NCI-H2081 treated with DMSO at 0.1 percent for 48 hours (cell line): Measurements from ENCODE around the gene ATP6AP1.

Source experiments
- DNase-seq: peaks from one replicate; lab custom pipeline; 2025; lab: John Stamatoyannopoulos, UW

ATP6AP1 gene

DNA sequence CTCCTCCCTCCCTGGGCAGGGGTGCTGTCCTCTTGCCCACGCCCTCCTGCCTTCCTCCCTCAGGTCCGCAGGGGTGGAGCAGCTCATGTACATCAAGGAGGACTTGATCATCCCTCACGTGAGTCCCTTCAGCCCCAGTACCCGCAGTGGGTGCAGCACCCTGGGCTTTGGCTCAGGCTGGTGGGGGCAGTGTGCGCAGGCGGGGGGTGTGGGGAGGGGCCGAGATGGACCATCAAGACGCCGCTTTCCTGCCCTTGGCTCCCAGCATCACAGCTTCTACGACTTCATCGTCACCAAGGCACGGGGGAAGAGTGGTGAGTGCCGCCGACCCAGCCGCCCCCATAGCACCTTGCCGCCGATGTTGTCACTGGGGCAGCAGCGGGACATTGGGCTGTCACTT lies 21.1 kb downstream of the ATP6AP1 start:
- no peak for DNase-seq

DNA sequence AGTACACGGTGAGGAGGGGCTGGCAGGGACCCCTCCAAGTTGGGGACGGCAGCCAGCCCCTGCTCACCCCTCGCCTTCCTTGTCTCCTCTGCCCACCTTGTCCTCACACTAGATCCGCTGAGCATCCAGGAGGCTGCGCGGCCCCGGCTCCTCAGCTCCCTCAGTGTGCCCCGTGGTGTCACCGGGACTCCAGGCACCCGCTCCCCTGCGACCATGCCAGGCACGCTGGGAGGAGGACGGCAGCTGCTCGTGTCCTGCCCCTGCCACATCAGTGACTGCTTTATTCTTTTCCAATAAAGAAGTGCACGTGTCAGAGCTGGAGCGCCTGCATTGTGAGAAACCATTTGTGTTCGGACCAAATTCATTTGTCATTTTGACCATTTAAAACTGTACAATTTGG lies 21.8 kb downstream of the ATP6AP1 start:
- DNase-seq, result no peak

- no peak for DNase-seq
These were observed 24.3 kb downstream of the ATP6AP1 start for GRCh38 chrX:154452823-154453222.

GRCh38 chrX:154457491-154458115 lies 29.1 kb downstream of the ATP6AP1 start:
- no peak for DNase-seq

- DNase-seq, result no peak
These were observed 29.9 kb downstream of the ATP6AP1 start, which contains the start of gene PLXNA3 for GRCh38 chrX:154458116-154458953. Gene PLXNA3, plus strand, starts transcription at chrX:154458281. Its CDS starts 1,903 bp downstream, at chrX:154460184.

GRCh38 chrX:154458954-154459778 lies 30.7 kb downstream of the ATP6AP1 start:
- DNase-seq, result no peak

DNA sequence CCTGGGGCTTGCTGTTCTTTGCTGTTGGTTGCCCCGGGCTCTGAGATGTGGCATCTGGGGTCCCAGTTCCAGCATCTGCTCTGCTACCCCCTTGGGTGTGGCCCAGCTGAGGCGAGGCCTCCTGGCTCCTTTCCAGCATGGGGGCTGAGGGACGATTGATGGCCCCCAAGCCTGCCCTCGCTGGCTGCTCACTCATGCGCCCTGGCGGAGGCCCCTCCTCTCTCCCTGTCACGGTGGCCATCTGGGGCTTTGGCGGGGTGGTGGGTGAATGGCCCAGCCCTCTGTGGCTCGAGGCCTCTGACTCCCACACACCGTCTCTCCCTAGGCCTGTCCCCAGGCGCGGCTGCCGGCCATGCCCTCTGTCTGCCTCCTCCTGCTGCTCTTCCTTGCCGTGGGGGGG lies 31.4 kb downstream of the ATP6AP1 start:
- DNase-seq, result no peak

- DNase-seq, result no peak
These were observed 31.8 kb downstream of the ATP6AP1 start for GRCh38 chrX:154460326-154460725.

DNA sequence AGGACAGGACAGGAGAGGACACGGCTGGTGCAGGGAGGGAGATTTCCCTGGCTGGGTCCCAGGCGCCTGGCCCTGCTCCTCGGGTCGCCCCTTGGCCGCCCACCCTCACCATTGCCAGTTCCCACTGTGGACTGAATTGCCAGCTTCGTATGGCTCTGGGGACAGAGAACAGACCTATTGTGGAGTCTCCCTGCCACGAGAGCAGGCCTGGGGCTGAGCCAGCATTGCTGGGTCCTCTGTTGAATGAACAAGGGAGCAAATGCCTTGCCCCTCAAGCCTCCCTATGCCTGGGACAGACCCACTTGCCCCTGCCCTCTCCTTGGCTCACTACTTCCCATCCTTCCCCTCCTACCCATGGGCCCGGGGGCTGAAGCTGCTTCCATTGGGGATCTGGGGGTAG lies 33.9 kb downstream of the ATP6AP1 start:
- DNase-seq, result no peak

DNA sequence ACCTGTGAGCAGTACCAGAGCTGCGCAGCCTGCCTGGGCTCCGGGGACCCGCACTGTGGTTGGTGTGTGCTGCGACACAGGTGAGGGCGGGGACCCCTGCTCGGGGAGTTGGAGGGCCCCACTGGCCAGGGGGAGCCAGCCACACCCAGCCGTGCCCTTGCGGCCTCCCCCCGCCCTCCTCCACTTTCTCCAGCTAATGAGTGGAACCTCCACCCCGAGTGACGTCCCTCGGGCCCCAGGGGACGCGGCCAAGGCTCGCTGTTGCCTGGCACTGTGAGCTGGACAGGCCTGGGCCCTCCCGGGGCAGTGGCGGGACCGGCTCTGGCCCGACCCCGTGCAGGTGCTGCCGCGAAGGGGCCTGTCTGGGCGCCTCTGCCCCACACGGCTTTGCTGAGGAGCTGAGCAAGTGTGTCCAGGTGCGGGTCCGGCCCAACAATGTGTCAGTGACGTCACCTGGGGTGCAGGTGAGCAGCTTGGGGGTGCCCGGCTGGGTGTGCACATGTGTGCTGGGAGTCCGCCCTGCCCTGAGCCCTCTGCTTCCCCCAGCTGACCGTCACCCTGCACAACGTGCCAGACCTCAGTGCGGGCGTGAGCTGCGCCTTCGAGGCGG lies 35.2 kb downstream of the ATP6AP1 start:
- no peak for DNase-seq

DNA sequence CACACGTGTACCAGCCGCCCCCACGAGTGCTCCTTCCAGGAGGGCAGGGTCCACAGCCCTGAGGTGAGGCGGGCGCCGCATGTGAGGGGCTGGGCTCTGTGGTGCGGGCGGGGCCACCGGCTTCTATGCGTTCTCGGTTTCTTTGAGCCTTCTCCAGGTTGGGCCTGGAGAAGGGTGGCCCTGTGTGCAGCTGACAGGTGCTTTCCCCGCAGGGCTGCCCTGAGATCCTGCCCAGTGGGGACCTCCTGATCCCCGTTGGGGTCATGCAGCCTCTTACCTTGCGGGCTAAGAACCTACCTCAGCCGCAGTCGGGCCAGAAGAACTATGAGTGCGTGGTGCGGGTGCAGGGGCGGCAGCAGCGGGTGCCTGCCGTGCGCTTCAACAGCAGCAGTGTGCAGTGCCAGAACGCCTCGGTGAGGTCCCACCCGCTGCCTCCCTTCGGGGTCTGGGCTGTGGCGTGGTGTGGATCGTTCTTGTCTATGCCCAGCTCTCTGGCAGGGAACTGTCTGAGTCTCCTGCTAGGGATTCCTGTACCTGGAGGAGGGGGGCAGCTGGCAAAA lies 36.4 kb downstream of the ATP6AP1 start:
- no peak for DNase-seq

GRCh38 chrX:154465601-154466000 lies 37.1 kb downstream of the ATP6AP1 start:
- DNase-seq, result no peak

- no peak for DNase-seq
These were observed 37.6 kb downstream of the ATP6AP1 start for GRCh38 chrX:154466036-154466435.

- DNase-seq, result no peak
These were observed 38.4 kb downstream of the ATP6AP1 start for GRCh38 chrX:154466907-154467306.

DNA sequence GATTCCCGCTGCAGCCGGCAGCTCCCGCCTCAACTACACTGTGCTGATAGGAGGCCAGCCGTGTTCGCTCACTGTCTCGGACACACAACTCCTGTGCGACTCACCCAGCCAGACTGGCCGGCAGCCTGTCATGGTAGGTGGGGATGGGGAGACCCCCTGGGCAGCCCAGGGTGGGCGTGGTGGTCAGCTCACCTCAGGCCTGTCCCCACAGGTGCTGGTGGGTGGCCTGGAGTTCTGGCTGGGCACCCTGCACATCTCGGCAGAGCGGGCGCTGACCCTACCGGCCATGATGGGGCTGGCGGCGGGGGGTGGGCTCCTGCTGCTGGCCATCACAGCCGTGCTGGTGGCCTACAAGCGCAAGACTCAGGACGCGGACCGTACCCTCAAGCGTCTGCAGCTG lies 39.1 kb downstream of the ATP6AP1 start:
- no peak for DNase-seq

- DNase-seq, result no peak
These were observed 39.7 kb downstream of the ATP6AP1 start for GRCh38 chrX:154468217-154468616.

GRCh38 chrX:154469114-154469513 lies 40.6 kb downstream of the ATP6AP1 start:
- DNase-seq, result no peak

GRCh38 chrX:154469880-154470279 lies 41.4 kb downstream of the ATP6AP1 start:
- DNase-seq, result no peak

DNA sequence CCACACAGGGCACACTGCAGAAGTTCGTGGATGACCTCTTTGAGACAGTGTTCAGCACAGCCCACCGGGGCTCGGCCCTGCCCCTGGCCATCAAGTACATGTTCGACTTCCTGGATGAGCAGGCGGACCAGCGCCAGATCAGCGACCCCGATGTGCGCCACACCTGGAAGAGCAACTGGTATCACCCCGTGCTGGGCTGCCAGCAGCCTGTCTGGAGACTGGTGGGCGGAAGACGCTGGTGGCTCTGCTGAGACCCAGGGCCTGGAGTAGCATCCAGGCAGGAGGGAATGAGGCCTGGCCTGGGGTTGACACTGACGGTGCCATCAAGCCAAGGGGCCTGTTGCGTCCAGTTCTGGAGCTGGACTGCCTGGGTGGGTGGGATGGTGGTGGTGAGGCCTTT lies 42.0 kb downstream of the ATP6AP1 start:
- DNase-seq, result no peak

GRCh38 chrX:154470914-154471568 lies 42.6 kb downstream of the ATP6AP1 start:
- DNase-seq, result no peak
